ENCODE data around the gene PHKG2. TPM values are rescaled to one million over a fixed set of nuclear protein-coding genes. Genes with fewer than 3 reads are reported as not detected.

Gene PHKG2
- polyA plus RNA-seq, 2 of the 4 experiments (the other 2 are of a cell fraction) = 28.0 to 37.3 TPM

DNA sequence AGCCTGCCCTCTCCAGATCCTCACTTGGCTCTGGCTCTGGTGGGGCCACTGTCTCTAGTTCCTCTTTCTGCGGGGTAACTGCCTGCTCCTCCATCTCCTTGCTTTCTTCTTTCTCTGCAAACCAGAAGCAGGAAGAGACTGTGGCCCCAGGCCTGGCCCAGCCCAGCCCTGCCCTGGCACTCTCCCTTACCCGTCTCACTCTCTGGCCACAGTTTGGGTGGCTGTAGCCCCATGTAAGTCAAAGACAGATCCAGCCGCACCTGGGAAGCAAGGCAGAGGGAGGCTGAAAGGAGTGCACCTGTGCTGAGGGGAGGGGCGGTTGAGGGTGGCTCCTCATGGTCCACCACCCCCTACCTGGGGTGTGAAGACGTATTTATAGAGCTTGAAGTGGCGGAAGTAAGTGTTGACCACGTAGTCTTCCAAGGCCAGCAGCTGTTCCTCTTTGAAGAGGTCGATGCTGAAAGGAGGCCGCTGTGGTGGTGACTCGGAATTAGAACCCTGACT is 10.8 kb downstream of the PHKG2 start:
- ChIA-PET POLR2A (interaction anchor here (1.8 kb wide), 1 partner anchor 11 kb away, joined by 4 to 8 read pairs; the partner anchor contains the start of gene PHKG2), CTCF (interaction anchor here (1.3 to 2.2 kb wide), 2 partner anchors 16 to 46 kb away, joined by 3 to 5 read pairs; no protein-coding TSS in a partner anchor)
- DNase-seq (ENCODE audit: low read depth in 1 of 2, low spot score in 1 of 2) (no peak), FAIRE-seq (no peak), ATAC-seq (no peak)
- 81% methylated on average over 10 of the region's 10 CpGs for WGBS (ENCODE audit: missing lambda C conversion rate)
- Histone ChIP-seq H3K9me3 (no peaks in the 10 kb centered on the region), H3K4me2 (no peak overlapping the region), H3K4me1 (peaks cover 19% of the 10 kb centered on the region), H3K27ac (no peak overlapping the region), H3K4me3 (no peak overlapping the region)
- no peak for TF ChIP-seq CBX2 (IDR thresholded peaks at IDR 0.05; ENCODE audit: borderline replicate concordance, low read depth)
- no peak for TF ChIP-seq FOSL2 (IDR thresholded peaks at IDR 0.05)
- TF ChIP-seq FOSL2 (CRISPR knock-in tag; IDR thresholded peaks at IDR 0.05) = no peak
- no peak for TF ChIP-seq MAFK (IDR thresholded peaks at IDR 0.05; ENCODE audit: partially characterized antibody)
- TF ChIP-seq HOXA7 (CRISPR knock-in tag; IDR thresholded peaks at IDR 0.05) = no peak
- no peak for TF ChIP-seq POLR2A (IDR thresholded peaks at IDR 0.05; ENCODE audit: low read length)
- TF ChIP-seq CEBPB (IDR thresholded peaks at IDR 0.05) = no peak
- TF ChIP-seq NPAS2 (CRISPR knock-in tag; IDR thresholded peaks at IDR 0.05; ENCODE audit: borderline replicate concordance) = no peak
- TF ChIP-seq, protein P1, sequence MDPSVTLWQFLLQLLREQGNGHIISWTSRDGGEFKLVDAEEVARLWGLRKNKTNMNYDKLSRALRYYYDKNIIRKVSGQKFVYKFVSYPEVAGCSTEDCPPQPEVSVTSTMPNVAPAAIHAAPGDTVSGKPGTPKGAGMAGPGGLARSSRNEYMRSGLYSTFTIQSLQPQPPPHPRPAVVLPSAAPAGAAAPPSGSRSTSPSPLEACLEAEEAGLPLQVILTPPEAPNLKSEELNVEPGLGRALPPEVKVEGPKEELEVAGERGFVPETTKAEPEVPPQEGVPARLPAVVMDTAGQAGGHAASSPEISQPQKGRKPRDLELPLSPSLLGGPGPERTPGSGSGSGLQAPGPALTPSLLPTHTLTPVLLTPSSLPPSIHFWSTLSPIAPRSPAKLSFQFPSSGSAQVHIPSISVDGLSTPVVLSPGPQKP (IDR thresholded peaks at IDR 0.05; ENCODE audit: low read depth, low read length) = no peak

DNA sequence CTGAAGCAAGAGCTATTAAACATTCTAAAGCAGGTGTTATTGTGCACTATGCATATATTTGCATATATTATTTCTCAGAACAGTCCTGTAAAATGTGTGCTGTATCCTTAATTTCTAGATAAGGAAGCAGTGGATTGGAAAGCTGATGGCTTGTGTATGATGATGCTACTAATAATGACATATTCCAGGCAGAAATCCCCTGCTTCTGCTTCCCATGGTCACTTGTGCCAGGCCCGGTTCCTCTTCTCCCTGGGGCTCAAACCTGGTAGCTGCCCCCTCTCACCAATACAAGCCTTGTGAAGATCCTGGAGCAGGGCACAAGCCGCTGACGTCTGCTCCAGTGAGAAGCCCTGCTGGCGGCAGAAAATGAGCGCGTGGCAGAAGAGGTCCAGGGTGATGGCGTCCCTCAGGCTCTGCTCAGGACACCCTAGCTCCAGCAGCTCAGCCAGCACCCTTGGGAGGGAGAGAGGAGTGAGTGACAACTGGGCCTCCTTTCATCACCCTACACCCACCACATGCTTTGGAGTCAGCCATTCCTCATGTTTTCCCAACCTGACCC is 11.9 kb downstream of the PHKG2 start:
- peaks cover 19% of the 10 kb centered on the region for H3K4me1 ChIP-seq
- ATAC-seq (no peak), FAIRE-seq (no peak), DNase-seq (ENCODE audit: low read depth in 1 of 2, low spot score in 1 of 2) (no peak)
- 95% methylated on average over 7 of the region's 7 CpGs for WGBS (ENCODE audit: missing lambda C conversion rate)
- no peak overlapping the region for H3K4me2 ChIP-seq
- no peak overlapping the region for H3K4me3 ChIP-seq
- TF ChIP-seq NR3C1 (IDR thresholded peaks at IDR 0.05) = no peak
- no peak for TF ChIP-seq PHF8 (IDR thresholded peaks at IDR 0.05; ENCODE audit: borderline replicate concordance, low read depth)
- TF ChIP-seq RAD21 (conservative IDR thresholded peaks at IDR 0.05 in 1 of 2, IDR thresholded peaks at IDR 0.05 in 1 of 2) = no peak
- TF ChIP-seq EP300 (IDR thresholded peaks at IDR 0.05) = no peak
- TF ChIP-seq USF2 (IDR thresholded peaks at IDR 0.05) = no peak
- TF ChIP-seq JUN (IDR thresholded peaks at IDR 0.05) = no peak
- no peak for TF ChIP-seq HEYL (CRISPR knock-in tag; IDR thresholded peaks at IDR 0.05)
- TF ChIP-seq ESRRA (IDR thresholded peaks at IDR 0.05; ENCODE audit: borderline replicate concordance, low read length) = no peak
- TF ChIP-seq KDM1A (IDR thresholded peaks at IDR 0.05; ENCODE audit: low read depth) = no peak
- TF ChIP-seq NFE2L2 (conservative IDR thresholded peaks at IDR 0.05; ENCODE audit: low read length) = no peak
- TF ChIP-seq ZNF302 (CRISPR knock-in tag; IDR thresholded peaks at IDR 0.05) = no peak
- TF ChIP-seq, protein P2, sequence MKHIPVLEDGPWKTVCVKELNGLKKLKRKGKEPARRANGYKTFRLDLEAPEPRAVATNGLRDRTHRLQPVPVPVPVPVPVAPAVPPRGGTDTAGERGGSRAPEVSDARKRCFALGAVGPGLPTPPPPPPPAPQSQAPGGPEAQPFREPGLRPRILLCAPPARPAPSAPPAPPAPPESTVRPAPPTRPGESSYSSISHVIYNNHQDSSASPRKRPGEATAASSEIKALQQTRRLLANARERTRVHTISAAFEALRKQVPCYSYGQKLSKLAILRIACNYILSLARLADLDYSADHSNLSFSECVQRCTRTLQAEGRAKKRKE (CRISPR knock-in tag; IDR thresholded peaks at IDR 0.05; ENCODE audit: low read depth) = no peak
- ChIA-PET POLR2A (interaction anchor here (1.8 kb wide), 1 partner anchor 12 kb away, joined by 8 read pairs; the partner anchor contains the start of gene PHKG2), CTCF (interaction anchor here (0.6 to 2.2 kb wide), 4 partner anchors 20 to 54 kb away, joined by 3 to 5 read pairs (median 4); a partner anchor contains a TSS)
- no peak overlapping the region for H3K27ac ChIP-seq
- H3K9me3 ChIP-seq = no peaks in the 10 kb centered on the region

Data from A549 (cell line).